MM.1S (cell line): Measurements from ENCODE around the gene DNAJB9.

Experiments used
- EZH2phosphoT487 ChIP-seq: fragments of 300-600 bp; sonication (generic); IDR thresholded peaks from 2 replicates; pipeline ENCODE4 v1.6.1; 2018; ENCODE audit warnings: antibody characterized with exemption, low read length
- TF ChIP-seq, protein P1 (sequence below): fragments of 300-600 bp; sonication (generic); IDR thresholded peaks from 2 replicates; pipeline ENCODE4 v1.5.1; 2016; ENCODE audit warnings: antibody characterized with exemption, low read length, mixed read lengths

DNA sequence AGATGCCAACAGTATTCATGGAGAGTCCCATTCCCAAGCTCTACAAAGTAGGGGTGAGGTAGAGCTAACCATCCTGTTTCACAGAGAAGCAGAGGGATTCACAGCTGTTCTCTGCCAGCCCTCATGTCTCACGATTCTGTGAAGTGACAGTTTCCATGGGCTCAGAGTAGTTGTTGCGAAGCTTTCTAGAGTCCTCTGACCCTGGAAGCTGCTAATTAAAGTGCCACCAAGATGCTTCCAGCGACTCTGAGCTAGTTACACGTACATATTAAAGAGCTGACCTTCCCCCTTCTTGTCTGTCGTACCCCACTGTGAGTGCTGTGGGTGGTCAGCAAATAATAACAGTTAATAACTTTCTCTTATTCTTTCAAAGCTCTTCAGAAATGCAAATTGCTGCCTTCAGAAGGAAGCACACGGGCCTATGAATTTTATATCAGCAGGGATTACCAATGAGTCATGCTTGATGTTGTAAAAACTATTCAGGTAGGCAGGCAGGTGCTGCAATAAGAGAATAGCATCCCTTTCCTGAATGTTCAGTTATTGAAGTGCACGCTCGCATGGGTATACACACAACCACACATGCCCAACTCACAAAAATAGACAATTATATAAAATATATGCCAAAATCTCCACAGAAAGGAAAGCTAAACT, 34.1 kb downstream of the DNAJB9 start:
- TF ChIP-seq, protein P1, sequence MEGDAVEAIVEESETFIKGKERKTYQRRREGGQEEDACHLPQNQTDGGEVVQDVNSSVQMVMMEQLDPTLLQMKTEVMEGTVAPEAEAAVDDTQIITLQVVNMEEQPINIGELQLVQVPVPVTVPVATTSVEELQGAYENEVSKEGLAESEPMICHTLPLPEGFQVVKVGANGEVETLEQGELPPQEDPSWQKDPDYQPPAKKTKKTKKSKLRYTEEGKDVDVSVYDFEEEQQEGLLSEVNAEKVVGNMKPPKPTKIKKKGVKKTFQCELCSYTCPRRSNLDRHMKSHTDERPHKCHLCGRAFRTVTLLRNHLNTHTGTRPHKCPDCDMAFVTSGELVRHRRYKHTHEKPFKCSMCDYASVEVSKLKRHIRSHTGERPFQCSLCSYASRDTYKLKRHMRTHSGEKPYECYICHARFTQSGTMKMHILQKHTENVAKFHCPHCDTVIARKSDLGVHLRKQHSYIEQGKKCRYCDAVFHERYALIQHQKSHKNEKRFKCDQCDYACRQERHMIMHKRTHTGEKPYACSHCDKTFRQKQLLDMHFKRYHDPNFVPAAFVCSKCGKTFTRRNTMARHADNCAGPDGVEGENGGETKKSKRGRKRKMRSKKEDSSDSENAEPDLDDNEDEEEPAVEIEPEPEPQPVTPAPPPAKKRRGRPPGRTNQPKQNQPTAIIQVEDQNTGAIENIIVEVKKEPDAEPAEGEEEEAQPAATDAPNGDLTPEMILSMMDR: no peak
- no peak for TF ChIP-seq EZH2phosphoT487
